ENCODE results near the gene GRIK4. TPM values are rescaled to one million over a fixed set of nuclear protein-coding genes. Genes with fewer than 3 reads are reported as not detected.

Gene GRIK4
- total RNA-seq, 1 donor from 2014 or later: not detected

DNA sequence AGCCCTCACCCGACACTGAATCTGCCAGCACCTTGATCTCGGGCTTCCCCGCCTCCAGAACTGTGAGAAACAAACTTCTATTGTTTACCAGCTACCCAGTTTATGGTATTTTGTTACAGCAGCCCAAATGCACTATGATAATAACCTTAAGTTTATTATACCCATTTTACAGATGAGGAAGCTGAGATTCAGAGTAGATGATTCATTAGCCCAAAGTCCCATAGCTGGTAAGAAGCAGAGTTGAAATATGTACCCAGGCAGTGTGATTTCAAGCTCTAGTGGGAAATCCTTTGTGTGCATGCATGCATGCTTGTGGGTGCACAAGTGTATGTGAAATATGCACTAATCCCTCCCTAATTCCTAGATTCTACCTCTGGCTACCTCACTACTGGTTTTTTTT lies 7.9 kb downstream of the GRIK4 start:
- no peak for DNase-seq (ENCODE audit: low spot score in 2 of 2)
- Histone ChIP-seq H3K9me3 (no peaks in the 10 kb centered on the region), H3K27me3 (no peaks in the 10 kb centered on the region), H3K36me3 (no peaks in the 10 kb centered on the region), H3K4me3 (no peak overlapping the region), H3K27ac (no peak overlapping the region), H3K4me1 (no peaks in the 10 kb centered on the region)
- TF ChIP-seq, protein P1, sequence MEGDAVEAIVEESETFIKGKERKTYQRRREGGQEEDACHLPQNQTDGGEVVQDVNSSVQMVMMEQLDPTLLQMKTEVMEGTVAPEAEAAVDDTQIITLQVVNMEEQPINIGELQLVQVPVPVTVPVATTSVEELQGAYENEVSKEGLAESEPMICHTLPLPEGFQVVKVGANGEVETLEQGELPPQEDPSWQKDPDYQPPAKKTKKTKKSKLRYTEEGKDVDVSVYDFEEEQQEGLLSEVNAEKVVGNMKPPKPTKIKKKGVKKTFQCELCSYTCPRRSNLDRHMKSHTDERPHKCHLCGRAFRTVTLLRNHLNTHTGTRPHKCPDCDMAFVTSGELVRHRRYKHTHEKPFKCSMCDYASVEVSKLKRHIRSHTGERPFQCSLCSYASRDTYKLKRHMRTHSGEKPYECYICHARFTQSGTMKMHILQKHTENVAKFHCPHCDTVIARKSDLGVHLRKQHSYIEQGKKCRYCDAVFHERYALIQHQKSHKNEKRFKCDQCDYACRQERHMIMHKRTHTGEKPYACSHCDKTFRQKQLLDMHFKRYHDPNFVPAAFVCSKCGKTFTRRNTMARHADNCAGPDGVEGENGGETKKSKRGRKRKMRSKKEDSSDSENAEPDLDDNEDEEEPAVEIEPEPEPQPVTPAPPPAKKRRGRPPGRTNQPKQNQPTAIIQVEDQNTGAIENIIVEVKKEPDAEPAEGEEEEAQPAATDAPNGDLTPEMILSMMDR (IDR thresholded peaks at IDR 0.05): no peak
- intact Hi-C loops (cut with DNase I): no loop called here

DNA sequence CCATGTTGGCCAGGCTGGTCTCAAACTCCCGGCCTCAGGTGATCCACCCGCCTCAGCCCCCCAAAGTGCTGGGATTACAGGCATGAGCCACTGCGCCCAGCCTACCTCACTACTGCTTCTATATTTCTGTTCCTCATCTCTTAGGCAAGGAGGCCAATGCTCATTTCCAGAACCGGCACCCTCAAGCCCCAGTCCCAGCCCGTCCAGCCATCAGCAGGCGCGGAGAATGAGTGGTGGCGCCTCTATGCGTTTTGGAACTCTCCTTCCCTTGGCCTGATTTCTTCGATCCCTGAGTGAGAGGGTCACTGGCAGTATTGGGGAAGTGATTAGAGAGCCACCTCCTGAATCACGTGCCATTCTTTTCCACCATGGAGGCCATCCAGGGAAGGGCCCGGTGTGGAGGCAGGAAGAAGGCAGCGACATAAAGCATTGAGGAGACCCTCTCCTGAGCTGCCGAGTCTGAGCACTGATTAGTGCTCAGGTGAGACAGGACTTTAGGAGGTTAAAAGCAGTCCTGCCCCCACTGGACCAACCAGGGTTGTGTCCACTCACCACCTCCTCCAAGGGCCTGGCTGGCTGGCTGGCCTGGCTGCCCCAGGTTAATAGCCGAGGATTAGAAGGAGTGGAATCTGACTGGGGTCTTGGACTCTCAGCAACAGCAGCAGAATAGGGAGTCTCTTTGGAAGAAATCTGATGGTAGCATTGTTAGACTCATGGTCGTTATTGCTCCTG lies 8.7 kb downstream of the GRIK4 start:
- no peak for DNase-seq (ENCODE audit: low spot score in 2 of 2)
- intact Hi-C loops (cut with DNase I): no loop called here

DNA sequence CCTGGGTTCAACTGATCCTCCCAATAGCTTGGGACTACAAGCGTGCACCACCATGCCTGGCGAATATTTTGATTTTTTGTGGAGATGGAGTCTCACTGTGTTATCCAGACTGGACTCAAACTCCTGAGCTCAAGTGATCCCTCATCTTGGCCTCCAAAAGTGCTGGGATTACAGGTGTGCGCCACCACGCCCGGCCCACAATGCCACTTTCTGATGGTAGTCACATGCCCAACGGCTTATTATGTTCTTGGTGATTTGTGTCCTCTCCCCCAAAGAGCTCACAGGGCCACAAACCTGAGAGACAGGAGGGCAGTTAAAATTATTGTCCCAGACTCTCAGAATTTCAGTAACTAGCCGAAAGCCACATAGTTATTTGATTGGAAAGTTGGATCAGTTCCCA lies 9.6 kb downstream of the GRIK4 start:
- H3K4me3 ChIP-seq: no peak overlapping the region
- intact Hi-C loops (cut with DNase I): no loop called here
- no peaks in the 10 kb centered on the region for H3K4me1 ChIP-seq
- no peaks in the 10 kb centered on the region for H3K27me3 ChIP-seq
- no peak overlapping the region for H3K27ac ChIP-seq
- TF ChIP-seq, protein P1 (IDR thresholded peaks at IDR 0.05): no peak
- no peaks in the 10 kb centered on the region for H3K9me3 ChIP-seq
- no peaks in the 10 kb centered on the region for H3K36me3 ChIP-seq
- DNase-seq (ENCODE audit: low spot score in 2 of 2): no peak

More for the DNA sequence above, 8.7 kb downstream of the GRIK4 start:
- Histone ChIP-seq H3K4me1 (no peaks in the 10 kb centered on the region), H3K27ac (no peak overlapping the region), H3K9me3 (no peaks in the 10 kb centered on the region), H3K27me3 (no peaks in the 10 kb centered on the region), H3K36me3 (no peaks in the 10 kb centered on the region), H3K4me3 (no peak overlapping the region)
- TF ChIP-seq, protein P1 (IDR thresholded peaks at IDR 0.05): no peak

DNA sequence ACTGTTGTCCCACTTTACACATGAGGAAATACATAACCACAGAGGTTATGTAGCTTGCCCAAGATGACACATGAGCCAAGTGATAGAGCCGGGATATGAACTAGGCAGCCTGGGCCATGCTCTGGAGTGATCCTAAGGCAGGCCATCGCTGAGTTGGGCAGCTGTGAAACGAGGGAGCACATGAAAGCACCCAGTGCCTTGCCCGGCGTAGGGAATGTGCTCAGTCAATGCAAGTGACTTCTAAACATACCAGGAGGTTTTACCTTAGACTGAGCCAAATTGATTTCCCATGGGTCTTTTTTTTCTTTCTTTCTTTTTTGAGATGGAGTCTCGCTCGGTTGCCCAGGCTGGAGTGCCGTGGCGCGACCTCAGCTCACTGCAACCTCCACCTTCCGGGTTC lies 10.5 kb downstream of the GRIK4 start:
- no peaks in the 10 kb centered on the region for H3K27me3 ChIP-seq
- H3K36me3 ChIP-seq: no peaks in the 10 kb centered on the region
- H3K9me3 ChIP-seq: no peaks in the 10 kb centered on the region
- intact Hi-C loops (cut with DNase I): no loop called here
- no peak for DNase-seq (ENCODE audit: low spot score in 2 of 2)
- TF ChIP-seq, protein P1 (IDR thresholded peaks at IDR 0.05): no peak
- no peak overlapping the region for H3K4me3 ChIP-seq
- H3K27ac ChIP-seq: no peak overlapping the region
- H3K4me1 ChIP-seq: no peaks in the 10 kb centered on the region

DNA sequence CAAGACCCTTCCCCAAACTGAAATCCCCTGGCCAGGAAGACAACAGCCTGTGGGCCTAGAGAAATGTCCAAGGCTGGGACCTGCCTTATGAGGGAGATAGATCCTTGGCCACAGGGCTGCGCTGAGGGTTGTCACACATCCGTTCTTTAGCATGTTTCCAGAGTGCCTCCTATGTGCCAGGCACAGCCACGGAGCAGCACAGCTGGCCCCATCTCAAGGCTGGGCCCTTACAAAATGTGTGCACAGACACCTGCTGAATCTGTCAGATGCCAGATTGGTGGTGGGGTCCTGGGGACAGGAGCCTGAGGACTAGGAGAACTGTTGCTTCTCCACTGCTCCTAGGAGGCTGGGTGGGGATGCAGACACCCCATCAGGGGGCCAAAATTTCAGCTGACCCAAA lies 11.2 kb downstream of the GRIK4 start:
- no peak overlapping the region for H3K4me3 ChIP-seq
- no peak for DNase-seq (ENCODE audit: low spot score in 2 of 2)
- H3K27ac ChIP-seq: no peak overlapping the region
- TF ChIP-seq, protein P1 (IDR thresholded peaks at IDR 0.05): no peak
- no peaks in the 10 kb centered on the region for H3K9me3 ChIP-seq
- H3K4me1 ChIP-seq: no peaks in the 10 kb centered on the region
- no peaks in the 10 kb centered on the region for H3K27me3 ChIP-seq
- H3K36me3 ChIP-seq: no peaks in the 10 kb centered on the region
- intact Hi-C loops (cut with DNase I): no loop called here
